Measurements from ENCODE around the gene TIMP2.

- no peak for TF ChIP-seq POLR2A (IDR thresholded peaks at IDR 0.05; ENCODE audit: low read depth, low read length)
- TF ChIP-seq CTCF (conservative IDR thresholded peaks at IDR 0.05; ENCODE audit: low read depth, low read length): no peak
- no peak for TF ChIP-seq CEBPB (IDR thresholded peaks at IDR 0.05; ENCODE audit: low read depth, low read length)
- TF ChIP-seq FOS (IDR thresholded peaks at IDR 0.05; ENCODE audit: low read depth, low read length): no peak
- no peak for TF ChIP-seq RAD21 (IDR thresholded peaks at IDR 0.05; ENCODE audit: low read length)
- TF ChIP-seq SMC3 (IDR thresholded peaks at IDR 0.05; ENCODE audit: low read depth, low read length): no peak
- TF ChIP-seq CHD1 (IDR thresholded peaks at IDR 0.05; ENCODE audit: low read depth, low read length): no peak
- TF ChIP-seq, protein P1, sequence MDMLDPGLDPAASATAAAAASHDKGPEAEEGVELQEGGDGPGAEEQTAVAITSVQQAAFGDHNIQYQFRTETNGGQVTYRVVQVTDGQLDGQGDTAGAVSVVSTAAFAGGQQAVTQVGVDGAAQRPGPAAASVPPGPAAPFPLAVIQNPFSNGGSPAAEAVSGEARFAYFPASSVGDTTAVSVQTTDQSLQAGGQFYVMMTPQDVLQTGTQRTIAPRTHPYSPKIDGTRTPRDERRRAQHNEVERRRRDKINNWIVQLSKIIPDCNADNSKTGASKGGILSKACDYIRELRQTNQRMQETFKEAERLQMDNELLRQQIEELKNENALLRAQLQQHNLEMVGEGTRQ (IDR thresholded peaks at IDR 0.05; ENCODE audit: low read depth, low read length): no peak
- no peak for TF ChIP-seq ELK1 (IDR thresholded peaks at IDR 0.05; ENCODE audit: borderline replicate concordance, low read depth, low read length)
- TF ChIP-seq BHLHE40 (IDR thresholded peaks at IDR 0.05; ENCODE audit: low read depth, low read length): no peak
- no peak for TF ChIP-seq RFX5 (IDR thresholded peaks at IDR 0.05; ENCODE audit: low read depth, low read length)
- no peak for TF ChIP-seq MXI1 (IDR thresholded peaks at IDR 0.05; ENCODE audit: borderline replicate concordance, low read depth, low read length)
These were observed 21.9 kb downstream of the TIMP2 start, which contains the start of gene CEP295NL for GRCh38 chr17:78903101-78903779.
